Measurements from ENCODE around the gene SLC12A4.

DNA sequence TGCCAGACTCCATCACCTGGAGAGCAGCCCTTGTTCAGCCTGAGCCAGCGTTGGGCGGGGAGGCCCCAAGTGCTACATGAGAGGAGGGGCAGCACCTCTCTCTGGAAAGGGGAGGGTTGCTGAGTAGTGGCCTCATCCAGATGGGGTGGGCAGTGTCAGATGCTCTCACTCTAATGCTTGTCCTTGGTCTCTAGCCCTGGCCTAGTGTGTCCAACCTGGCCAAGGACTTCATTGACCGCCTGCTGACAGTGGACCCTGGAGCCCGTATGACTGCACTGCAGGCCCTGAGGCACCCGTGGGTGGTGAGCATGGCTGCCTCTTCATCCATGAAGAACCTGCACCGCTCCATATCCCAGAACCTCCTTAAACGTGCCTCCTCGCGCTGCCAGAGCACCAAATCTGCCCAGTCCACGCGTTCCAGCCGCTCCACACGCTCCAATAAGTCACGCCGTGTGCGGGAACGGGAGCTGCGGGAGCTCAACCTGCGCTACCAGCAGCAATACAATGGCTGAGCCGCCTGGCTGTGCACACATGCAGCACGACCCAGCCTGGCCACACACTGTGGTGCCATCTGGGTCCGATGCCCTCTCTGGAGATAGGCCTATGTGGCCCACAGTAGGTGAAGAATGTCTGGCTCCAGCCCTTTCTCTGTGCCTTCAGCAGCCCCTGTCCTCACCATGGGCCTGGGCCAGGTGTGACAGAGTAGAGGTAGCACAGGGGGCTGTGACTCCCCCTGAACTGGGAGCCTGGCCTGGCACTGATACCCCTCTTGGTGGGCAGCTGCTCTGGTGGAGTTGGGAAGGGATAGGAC lies 41.1 kb downstream of the SLC12A4 start:
- TF ChIP-seq, protein P1, sequence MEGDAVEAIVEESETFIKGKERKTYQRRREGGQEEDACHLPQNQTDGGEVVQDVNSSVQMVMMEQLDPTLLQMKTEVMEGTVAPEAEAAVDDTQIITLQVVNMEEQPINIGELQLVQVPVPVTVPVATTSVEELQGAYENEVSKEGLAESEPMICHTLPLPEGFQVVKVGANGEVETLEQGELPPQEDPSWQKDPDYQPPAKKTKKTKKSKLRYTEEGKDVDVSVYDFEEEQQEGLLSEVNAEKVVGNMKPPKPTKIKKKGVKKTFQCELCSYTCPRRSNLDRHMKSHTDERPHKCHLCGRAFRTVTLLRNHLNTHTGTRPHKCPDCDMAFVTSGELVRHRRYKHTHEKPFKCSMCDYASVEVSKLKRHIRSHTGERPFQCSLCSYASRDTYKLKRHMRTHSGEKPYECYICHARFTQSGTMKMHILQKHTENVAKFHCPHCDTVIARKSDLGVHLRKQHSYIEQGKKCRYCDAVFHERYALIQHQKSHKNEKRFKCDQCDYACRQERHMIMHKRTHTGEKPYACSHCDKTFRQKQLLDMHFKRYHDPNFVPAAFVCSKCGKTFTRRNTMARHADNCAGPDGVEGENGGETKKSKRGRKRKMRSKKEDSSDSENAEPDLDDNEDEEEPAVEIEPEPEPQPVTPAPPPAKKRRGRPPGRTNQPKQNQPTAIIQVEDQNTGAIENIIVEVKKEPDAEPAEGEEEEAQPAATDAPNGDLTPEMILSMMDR (conservative IDR thresholded peaks at IDR 0.05; ENCODE audit: low read depth, low read length), result no peak
- TF ChIP-seq EZH2 (IDR thresholded peaks at IDR 0.05; ENCODE audit: low read length, unreplicated experiment) (no peak), EZH2phosphoT487 (IDR thresholded peaks at IDR 0.05; ENCODE audit: borderline replicate concordance, low read length) (no peak)

Measured in PC-3 (cell line).